GM12878 (cell line): ENCODE results near the gene KCNE4. TPM values are rescaled to one million over a fixed set of nuclear protein-coding genes. Genes with fewer than 3 reads are reported as not detected.

ENCODE experiments used
- ATAC-seq: fragments of 200-7000 bp; cut with Tn5 transposase; 3 replicates; pipeline ENCODE4 v1.9.1; 2020; ENCODE audit warnings: mild to moderate bottlenecking, moderate library complexity
- BruUV-seq: library from RNA; stranded (reverse); fragments of 400-500 nt; replicated peaks from 2 replicates; lab custom pipeline; 2021; lab: Mats Ljungman, UMichigan
- CTCF ChIA-PET: fragments of 300-600 bp; sonication (Branson Sonifier 250); formaldehyde crosslinking; extraction: SDS; loops from one replicate; lab custom pipeline; 2021; ENCODE audit warnings: inconsistent platforms; lab: Yijun Ruan, JAX
- POLR2A ChIA-PET: fragments of 350-600 bp; formaldehyde crosslinking; extraction: SDS; loops from one replicate; lab custom pipeline; 2021; ENCODE audit warnings: inconsistent platforms; lab: Charles Lee
- RAD21 ChIA-PET: fragments of 300-600 bp; sonication (Branson Sonifier 250); formaldehyde crosslinking; loops from one replicate; lab custom pipeline; 2023; ENCODE audit warnings: antibody characterized with exemption; ENCODE audit not compliant: unreplicated experiment; lab: Charles Lee
- SMC1A ChIA-PET: fragments of 300-600 bp; sonication (Branson Sonifier 250); formaldehyde crosslinking; loops from one replicate; lab custom pipeline; 2023; ENCODE audit not compliant: unreplicated experiment, uncharacterized antibody; lab: Charles Lee
- DNase-seq: peaks from one replicate; pipeline ENCODE4 v3.0.0-alpha.2; 2011; ENCODE audit warnings: low read depth, low spot score
- FAIRE-seq: peaks from 3 replicates; lab custom pipeline; 2011; peaks lifted over from hg19 to GRCh38; lab: Jason Lieb, UNC
- H2AFZ ChIP-seq: 2 replicates; pipeline ENCODE4 v1.6.0; 2011; ENCODE audit warnings: low read depth, low read length, control low read depth; ENCODE audit not compliant: control insufficient read depth
- H3K27ac ChIP-seq: 2 replicates; pipeline ENCODE4 v1.5.1; 2011; ENCODE audit warnings: control low read depth; ENCODE audit not compliant: control insufficient read depth, insufficient read depth
- H3K27me3 ChIP-seq, 2 experiments: replicated peaks in 1 of 2; 2 replicates each; pipeline versions ENCODE4 v1.6.0 to v1.6.1; 2011; ENCODE audit warnings: low read length in 1 of 2; ENCODE audit not compliant: control insufficient read depth in 2 of 2, insufficient read depth in 2 of 2
- H3K36me3 ChIP-seq, 2 experiments: 2 replicates each; pipeline ENCODE4 v1.5.1; 2011; ENCODE audit warnings: low read length in 1 of 2; ENCODE audit not compliant: control insufficient read depth in 2 of 2, insufficient read depth in 2 of 2
- H3K4me1 ChIP-seq: 2 replicates; pipeline ENCODE4 v1.6.1; 2011; ENCODE audit warnings: mild to moderate bottlenecking, low read length, moderate library complexity, mixed read lengths; ENCODE audit not compliant: control insufficient read depth, insufficient read depth
- H3K4me2 ChIP-seq: 2 replicates; pipeline ENCODE4 v1.6.0; 2011; ENCODE audit warnings: control low read depth; ENCODE audit not compliant: control insufficient read depth, insufficient read depth
- H3K4me3 ChIP-seq: fragments of 200-600 bp; sonication (generic); 2 replicates; pipeline ENCODE4 v1.5.1; 2016
- H3K79me2 ChIP-seq: 2 replicates; pipeline ENCODE4 v1.6.0; 2011; ENCODE audit warnings: low read length; ENCODE audit not compliant: control insufficient read depth, insufficient read depth
- H3K9ac ChIP-seq: 2 replicates; pipeline ENCODE4 v1.8.0; 2011; ENCODE audit warnings: low read length, control low read depth, mixed read lengths; ENCODE audit not compliant: control insufficient read depth, insufficient read depth
- H3K9me3 ChIP-seq: replicated peaks from 3 replicates; pipeline ENCODE4 v1.5.1; 2011; ENCODE audit warnings: mild to moderate bottlenecking, low read length; ENCODE audit not compliant: control insufficient read depth, insufficient read depth
- H4K20me1 ChIP-seq: 2 replicates; pipeline ENCODE4 v1.6.0; 2011; ENCODE audit not compliant: control insufficient read depth, insufficient read depth
- BHLHE40 ChIP-seq, 2 experiments: fragments of 450-650 bp in 1 of 2; IDR thresholded peaks; 2 replicates each; pipeline ENCODE4 v1.6.1; 2011 to 2017; ENCODE audit warnings: low read depth in 2 of 2, borderline replicate concordance in 1 of 2, improper control_type of control experiment in 1 of 2, low read length in 1 of 2, mild to moderate bottlenecking in 1 of 2
- CHD1 ChIP-seq: IDR thresholded peaks from 2 replicates; pipeline ENCODE4 v1.6.1; 2012; ENCODE audit warnings: low read depth, low read length, improper control_type of control experiment
- FOS ChIP-seq: IDR thresholded peaks from 3 replicates; pipeline ENCODE4 v1.6.1; 2011; ENCODE audit warnings: borderline replicate concordance; ENCODE audit not compliant: insufficient read length; ENCODE audit errors: extremely low read depth
- MTA2 ChIP-seq: fragments of 450-650 bp; IDR thresholded peaks from 2 replicates; pipeline ENCODE4 v1.6.1; 2016; ENCODE audit warnings: low read depth, mild to moderate bottlenecking, moderate library complexity
- NFYA ChIP-seq: IDR thresholded peaks from 2 replicates; pipeline ENCODE4 v1.6.1; 2011; ENCODE audit warnings: low read depth, mild to moderate bottlenecking, low read length, improper control_type of control experiment, borderline replicate concordance
- PAX8 ChIP-seq: fragments of 450-650 bp; IDR thresholded peaks from 2 replicates; pipeline ENCODE4 v1.6.1; 2017; ENCODE audit warnings: mild to moderate bottlenecking, moderate library complexity
- POLR2AphosphoS2 ChIP-seq: IDR thresholded peaks from 2 replicates; pipeline ENCODE4 v1.6.1; 2011; ENCODE audit warnings: low read depth, mild to moderate bottlenecking, low read length, improper control_type of control experiment, moderate library complexity
- RELA ChIP-seq: fragments of 450-650 bp; IDR thresholded peaks from 2 replicates; pipeline ENCODE4 v1.8.0; 2014; ENCODE audit warnings: borderline replicate concordance; ENCODE audit not compliant: partially characterized antibody
- SPI1 ChIP-seq: IDR thresholded peaks from 2 replicates; pipeline ENCODE4 v1.6.1; 2011; ENCODE audit warnings: low read depth, mild to moderate bottlenecking, low read length, moderate library complexity, borderline replicate concordance; ENCODE audit not compliant: insufficient read depth
- STAT1 ChIP-seq: fragments of 450-650 bp; conservative IDR thresholded peaks from 2 replicates; pipeline ENCODE4 v1.6.1; 2014; ENCODE audit warnings: antibody characterized with exemption, mild to moderate bottlenecking
- ZNF217 ChIP-seq: fragments of 450-650 bp; IDR thresholded peaks from 2 replicates; pipeline ENCODE4 v1.6.1; 2017; ENCODE audit warnings: antibody characterized with exemption, mild to moderate bottlenecking
- ZSCAN29 ChIP-seq: fragments of 450-650 bp; IDR thresholded peaks from 2 replicates; pipeline ENCODE4 v1.6.1; 2017; ENCODE audit warnings: mild to moderate bottlenecking, moderate library complexity
- WGBS: methylation state at CpG from one replicate; pipeline ENCODE4 v1.1.6; 2016; ENCODE audit warnings: low lambda C conversion rate; ENCODE audit not compliant: insufficient replicate concordance, insufficient coverage; ENCODE audit errors: missing lambda C conversion rate; 5-methylcytosine and 5-hydroxymethylcytosine counted together
- in situ Hi-C: fragments of 300-500 bp; cut with MboI; formaldehyde crosslinking; loops from 9 replicates; pipeline ENCODE4 v1.14.3; 2018; ENCODE audit warnings: mixed read lengths
- intact Hi-C: fragments of 100-400 bp; cut with micrococcal nuclease; formaldehyde crosslinking; loops from one replicate; pipeline ENCODE4 v1.14.2; 2022; ENCODE audit not compliant: unreplicated experiment
- polyA plus RNA-seq, 11 experiments: library from polyadenylated mRNA; depleted of rRNA in 4 of 11; unstranded in 6 of 11; stranded (reverse) in 5 of 11; fragments of >200 nt; fragmentation: Nextera tagmentation in 4 of 11; fragmentation: Illumina TruSeq in 1 of 11; extraction: Ambion mirVana in 4 of 11; extraction: Trizol in 1 of 11; gene quantifications; 1 replicate in 1 of 11; 2 replicates in 10 of 11; pipeline versions ENCODE4 v1.2.1 to v1.2.3, GENCODE V29; 2011 to 2016; ENCODE audit warnings: inconsistent platforms in 2 of 11, missing spikeins in 2 of 11, low read depth in 1 of 11
- total RNA-seq, 4 experiments: library from RNA; depleted of rRNA in 3 of 4; stranded (reverse); fragments of >200 nt in 3 of 4; fragmentation: Illumina TruSeq in 1 of 4; extraction: Trizol in 1 of 4; gene quantifications; 2 replicates each; pipeline versions ENCODE4 v1.2.1 to v1.2.3, GENCODE V29; 2013 to 2021
- TF ChIP-seq, protein P1 (sequence below): fragments of 450-650 bp; formaldehyde crosslinking; IDR thresholded peaks from 2 replicates; pipeline ENCODE4 v1.4.0; 2020; ENCODE audit warnings: mild to moderate bottlenecking, moderate library complexity
- TF ChIP-seq, protein P2 (sequence below): IDR thresholded peaks from 2 replicates; pipeline ENCODE4 v1.6.1; 2012; ENCODE audit warnings: improper control_type of control experiment, low read depth, low read length; ENCODE audit not compliant: insufficient replicate concordance

The KCNE4 gene
- total and polyA plus RNA-seq, 10 of the 15 experiments (the other 5 are each of a cell fraction or from before 2014, with no cell fraction given) = 0.30 TPM; not detected in 9

DNA sequence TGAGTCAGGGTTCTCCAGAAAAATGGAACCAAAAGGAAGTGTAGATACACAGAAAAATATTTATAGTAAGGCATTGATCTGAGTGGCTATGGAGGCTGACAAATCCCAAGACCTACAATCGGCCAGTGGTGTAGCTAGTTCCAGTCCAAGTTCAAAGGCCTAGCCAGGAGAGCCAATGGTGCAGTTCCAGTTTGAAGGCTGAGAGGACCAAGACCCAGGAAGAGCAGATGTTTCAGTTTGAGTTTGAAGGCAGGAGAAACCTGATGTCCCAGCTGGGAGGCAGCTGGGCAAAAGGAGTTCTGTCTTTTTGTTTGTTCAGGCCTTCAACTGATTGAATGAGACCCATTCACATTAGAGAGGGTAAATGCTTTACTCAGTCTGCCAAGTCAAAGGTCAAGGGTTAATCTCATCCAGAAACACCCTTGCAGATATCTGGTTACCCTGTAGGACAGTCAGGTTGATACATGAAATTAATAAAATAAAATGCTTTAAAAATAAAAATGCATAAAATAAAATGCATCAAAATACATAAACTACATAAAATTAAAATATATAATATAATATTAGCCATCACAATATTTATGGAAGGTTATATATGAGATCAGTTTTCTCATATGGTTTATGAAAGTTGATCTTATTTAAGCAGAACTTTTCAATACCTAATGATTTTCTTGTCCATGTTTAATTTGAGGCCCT lies 38.7 kb downstream of the KCNE4 start (continued):
- TF ChIP-seq, protein P1, sequence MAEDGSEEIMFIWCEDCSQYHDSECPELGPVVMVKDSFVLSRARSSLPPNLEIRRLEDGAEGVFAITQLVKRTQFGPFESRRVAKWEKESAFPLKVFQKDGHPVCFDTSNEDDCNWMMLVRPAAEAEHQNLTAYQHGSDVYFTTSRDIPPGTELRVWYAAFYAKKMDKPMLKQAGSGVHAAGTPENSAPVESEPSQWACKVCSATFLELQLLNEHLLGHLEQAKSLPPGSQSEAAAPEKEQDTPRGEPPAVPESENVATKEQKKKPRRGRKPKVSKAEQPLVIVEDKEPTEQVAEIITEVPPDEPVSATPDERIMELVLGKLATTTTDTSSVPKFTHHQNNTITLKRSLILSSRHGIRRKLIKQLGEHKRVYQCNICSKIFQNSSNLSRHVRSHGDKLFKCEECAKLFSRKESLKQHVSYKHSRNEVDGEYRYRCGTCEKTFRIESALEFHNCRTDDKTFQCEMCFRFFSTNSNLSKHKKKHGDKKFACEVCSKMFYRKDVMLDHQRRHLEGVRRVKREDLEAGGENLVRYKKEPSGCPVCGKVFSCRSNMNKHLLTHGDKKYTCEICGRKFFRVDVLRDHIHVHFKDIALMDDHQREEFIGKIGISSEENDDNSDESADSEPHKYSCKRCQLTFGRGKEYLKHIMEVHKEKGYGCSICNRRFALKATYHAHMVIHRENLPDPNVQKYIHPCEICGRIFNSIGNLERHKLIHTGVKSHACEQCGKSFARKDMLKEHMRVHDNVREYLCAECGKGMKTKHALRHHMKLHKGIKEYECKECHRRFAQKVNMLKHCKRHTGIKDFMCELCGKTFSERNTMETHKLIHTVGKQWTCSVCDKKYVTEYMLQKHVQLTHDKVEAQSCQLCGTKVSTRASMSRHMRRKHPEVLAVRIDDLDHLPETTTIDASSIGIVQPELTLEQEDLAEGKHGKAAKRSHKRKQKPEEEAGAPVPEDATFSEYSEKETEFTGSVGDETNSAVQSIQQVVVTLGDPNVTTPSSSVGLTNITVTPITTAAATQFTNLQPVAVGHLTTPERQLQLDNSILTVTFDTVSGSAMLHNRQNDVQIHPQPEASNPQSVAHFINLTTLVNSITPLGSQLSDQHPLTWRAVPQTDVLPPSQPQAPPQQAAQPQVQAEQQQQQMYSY = no peak
- no peak for TF ChIP-seq ZSCAN29

- no peaks in the 10 kb centered on the region for H3K36me3 ChIP-seq
- POLR2A ChIA-PET = no interaction called here
- H3K4me2 ChIP-seq = no peak overlapping the region
- no peaks in the 10 kb centered on the region; a peak in 1 of 4 replicates for H3K27me3 ChIP-seq
- in situ Hi-C loops (no loop called here), intact Hi-C loops (no loop called here)
- RAD21 ChIA-PET = no interaction called here
- FAIRE-seq (no peak), DNase-seq (no peak), ATAC-seq (no peak)
- 49% methylated on average over 4 of the region's 4 CpGs for WGBS
- CTCF ChIA-PET = no interaction called here
- no peak overlapping the region for H3K27ac ChIP-seq
- no peak overlapping the region for H3K4me3 ChIP-seq
- no peak overlapping the region for H2AFZ ChIP-seq
- SMC1A ChIA-PET = no interaction called here
- no peak overlapping the region for H3K9ac ChIP-seq
- no TSS peak for BruUV-seq
- H4K20me1 ChIP-seq = no peaks in the 10 kb centered on the region
- H3K79me2 ChIP-seq = no peaks in the 10 kb centered on the region
- H3K4me1 ChIP-seq = no peaks in the 10 kb centered on the region
- no peaks in the 10 kb centered on the region; the same call in 2 of the 3 replicates for H3K9me3 ChIP-seq
- TF ChIP-seq STAT1 (no peak), FOS (no peak), SPI1 (no peak), BHLHE40 (IDR thresholded peaks at IDR 0.05; ENCODE audit: borderline replicate concordance in 1 of 2, low read depth in 2 of 2, low read length in 1 of 2) (no peak), MTA2 (no peak), PAX8 (no peak), NFYA (no peak), CHD1 (no peak), ZNF217 (no peak), RELA (no peak), POLR2AphosphoS2 (no peak)
- TF ChIP-seq, protein P2, sequence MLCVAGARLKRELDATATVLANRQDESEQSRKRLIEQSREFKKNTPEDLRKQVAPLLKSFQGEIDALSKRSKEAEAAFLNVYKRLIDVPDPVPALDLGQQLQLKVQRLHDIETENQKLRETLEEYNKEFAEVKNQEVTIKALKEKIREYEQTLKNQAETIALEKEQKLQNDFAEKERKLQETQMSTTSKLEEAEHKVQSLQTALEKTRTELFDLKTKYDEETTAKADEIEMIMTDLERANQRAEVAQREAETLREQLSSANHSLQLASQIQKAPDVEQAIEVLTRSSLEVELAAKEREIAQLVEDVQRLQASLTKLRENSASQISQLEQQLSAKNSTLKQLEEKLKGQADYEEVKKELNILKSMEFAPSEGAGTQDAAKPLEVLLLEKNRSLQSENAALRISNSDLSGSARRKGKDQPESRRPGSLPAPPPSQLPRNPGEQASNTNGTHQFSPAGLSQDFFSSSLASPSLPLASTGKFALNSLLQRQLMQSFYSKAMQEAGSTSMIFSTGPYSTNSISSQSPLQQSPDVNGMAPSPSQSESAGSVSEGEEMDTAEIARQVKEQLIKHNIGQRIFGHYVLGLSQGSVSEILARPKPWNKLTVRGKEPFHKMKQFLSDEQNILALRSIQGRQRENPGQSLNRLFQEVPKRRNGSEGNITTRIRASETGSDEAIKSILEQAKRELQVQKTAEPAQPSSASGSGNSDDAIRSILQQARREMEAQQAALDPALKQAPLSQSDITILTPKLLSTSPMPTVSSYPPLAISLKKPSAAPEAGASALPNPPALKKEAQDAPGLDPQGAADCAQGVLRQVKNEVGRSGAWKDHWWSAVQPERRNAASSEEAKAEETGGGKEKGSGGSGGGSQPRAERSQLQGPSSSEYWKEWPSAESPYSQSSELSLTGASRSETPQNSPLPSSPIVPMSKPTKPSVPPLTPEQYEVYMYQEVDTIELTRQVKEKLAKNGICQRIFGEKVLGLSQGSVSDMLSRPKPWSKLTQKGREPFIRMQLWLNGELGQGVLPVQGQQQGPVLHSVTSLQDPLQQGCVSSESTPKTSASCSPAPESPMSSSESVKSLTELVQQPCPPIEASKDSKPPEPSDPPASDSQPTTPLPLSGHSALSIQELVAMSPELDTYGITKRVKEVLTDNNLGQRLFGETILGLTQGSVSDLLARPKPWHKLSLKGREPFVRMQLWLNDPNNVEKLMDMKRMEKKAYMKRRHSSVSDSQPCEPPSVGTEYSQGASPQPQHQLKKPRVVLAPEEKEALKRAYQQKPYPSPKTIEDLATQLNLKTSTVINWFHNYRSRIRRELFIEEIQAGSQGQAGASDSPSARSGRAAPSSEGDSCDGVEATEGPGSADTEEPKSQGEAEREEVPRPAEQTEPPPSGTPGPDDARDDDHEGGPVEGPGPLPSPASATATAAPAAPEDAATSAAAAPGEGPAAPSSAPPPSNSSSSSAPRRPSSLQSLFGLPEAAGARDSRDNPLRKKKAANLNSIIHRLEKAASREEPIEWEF = no peak
Measured at GRCh38 chr2:223092667-223093066, 40.7 kb downstream of the KCNE4 start.
